ENCODE results near the gene KDM3B. TPM values are rescaled to one million over a fixed set of nuclear protein-coding genes. Genes with fewer than 3 reads are reported as not detected.
A peak's percentile ranks its signal among the peaks of the same experiment; 100 is the strongest.

KDM3B gene
- total RNA-seq, 2 donors from 2014 or later, result 29.7 to 42.3 TPM

DNA sequence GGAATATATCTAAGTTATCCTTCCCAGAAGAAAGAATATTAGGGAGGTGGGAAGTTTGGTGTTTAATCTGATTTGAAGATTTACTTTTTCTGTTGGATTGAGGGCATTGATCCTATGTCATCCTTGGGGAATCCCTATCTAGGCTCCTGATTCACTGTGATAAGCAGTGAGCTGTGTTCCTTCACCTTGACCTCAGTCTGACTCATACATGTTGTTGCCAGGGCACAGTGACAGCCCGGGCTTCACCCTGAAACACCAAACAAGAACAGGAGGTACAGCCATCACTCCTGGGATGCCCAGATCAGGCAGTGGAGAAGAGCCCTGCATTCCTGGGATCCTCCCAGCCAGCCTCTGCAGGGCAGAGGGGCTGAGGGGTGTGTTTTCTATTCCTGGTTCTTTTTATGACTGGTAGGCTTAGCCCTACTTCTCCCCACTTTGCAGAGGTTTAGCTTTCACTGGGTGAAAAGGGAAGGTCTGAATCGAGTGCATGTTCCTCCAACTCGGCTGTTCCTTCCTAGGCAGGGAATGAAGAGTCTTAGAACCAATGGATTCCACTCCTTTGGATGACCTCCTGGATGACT is 17.5 kb upstream of the KDM3B start:
- Histone ChIP-seq H3K4me3 (no peak overlapping the region), H3K9me3 (no peaks in the 10 kb centered on the region), H3K36me3 (replicated peaks in 1 of 2; ENCODE audit: insufficient read depth in 1 of 2, low read depth in 2 of 2) (no peaks in the 10 kb centered on the region), H3K4me1 (peaks cover 24% of the 10 kb centered on the region), H3K27me3 (no peaks in the 10 kb centered on the region), H3K27ac (no peak overlapping the region)
- DNase-seq, result no peak
- 29 to 47% methylated on average over 3 of the region's 3 CpGs for WGBS, 2 donors
- intact Hi-C loops (cut with DNase I), result no loop called here
- no peak for ATAC-seq
- TF ChIP-seq, protein P1, sequence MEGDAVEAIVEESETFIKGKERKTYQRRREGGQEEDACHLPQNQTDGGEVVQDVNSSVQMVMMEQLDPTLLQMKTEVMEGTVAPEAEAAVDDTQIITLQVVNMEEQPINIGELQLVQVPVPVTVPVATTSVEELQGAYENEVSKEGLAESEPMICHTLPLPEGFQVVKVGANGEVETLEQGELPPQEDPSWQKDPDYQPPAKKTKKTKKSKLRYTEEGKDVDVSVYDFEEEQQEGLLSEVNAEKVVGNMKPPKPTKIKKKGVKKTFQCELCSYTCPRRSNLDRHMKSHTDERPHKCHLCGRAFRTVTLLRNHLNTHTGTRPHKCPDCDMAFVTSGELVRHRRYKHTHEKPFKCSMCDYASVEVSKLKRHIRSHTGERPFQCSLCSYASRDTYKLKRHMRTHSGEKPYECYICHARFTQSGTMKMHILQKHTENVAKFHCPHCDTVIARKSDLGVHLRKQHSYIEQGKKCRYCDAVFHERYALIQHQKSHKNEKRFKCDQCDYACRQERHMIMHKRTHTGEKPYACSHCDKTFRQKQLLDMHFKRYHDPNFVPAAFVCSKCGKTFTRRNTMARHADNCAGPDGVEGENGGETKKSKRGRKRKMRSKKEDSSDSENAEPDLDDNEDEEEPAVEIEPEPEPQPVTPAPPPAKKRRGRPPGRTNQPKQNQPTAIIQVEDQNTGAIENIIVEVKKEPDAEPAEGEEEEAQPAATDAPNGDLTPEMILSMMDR (IDR thresholded peaks at IDR 0.05), result no peak
- TF ChIP-seq POLR2A (IDR thresholded peaks at IDR 0.05), result no peak

DNA sequence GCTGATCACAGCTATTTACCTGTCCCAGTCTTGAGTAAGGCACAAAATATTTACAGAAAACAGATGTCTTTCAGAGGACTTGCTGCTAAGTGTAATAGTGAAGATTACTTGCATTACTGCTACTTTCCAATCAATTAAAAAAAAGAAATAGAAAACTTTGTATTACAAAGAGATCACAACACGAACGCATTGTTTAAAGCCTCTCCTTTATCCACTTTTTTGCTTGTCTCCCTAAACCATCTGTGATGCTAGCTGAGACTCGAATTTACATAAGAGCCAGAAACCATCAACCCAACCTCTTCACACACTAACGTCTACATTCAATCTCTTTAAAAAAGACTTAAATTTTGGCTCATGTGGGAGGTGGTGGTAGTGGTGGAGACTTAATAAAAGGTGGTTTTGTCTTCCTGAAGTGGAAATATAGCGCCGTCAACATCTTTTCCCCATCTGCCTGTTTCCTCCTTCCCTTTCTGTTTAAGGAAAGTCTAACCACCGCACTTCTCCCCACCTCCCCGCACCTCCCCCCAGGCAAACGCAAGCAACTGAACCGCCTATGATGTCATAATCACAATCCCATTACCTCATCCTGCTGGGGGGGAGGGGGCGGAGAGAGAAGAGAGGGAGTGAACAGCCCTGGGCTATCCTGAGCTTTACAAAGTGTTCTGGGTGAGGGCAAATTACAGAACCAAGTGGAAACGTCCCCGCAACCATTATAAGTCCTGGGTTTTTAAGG is 15.4 kb upstream of the KDM3B start:
- Histone ChIP-seq H3K36me3 (replicated peaks in 1 of 2; ENCODE audit: insufficient read depth in 1 of 2, low read depth in 2 of 2) (peaks cover 0 to 3% of the 10 kb centered on the region in 2 donors), H3K4me1 (peaks cover 28% of the 10 kb centered on the region), H3K9me3 (no peaks in the 10 kb centered on the region), H3K27ac (peak overlapping the region; percentile 93 to 99 (median 96)), H3K27me3 (no peaks in the 10 kb centered on the region), H3K4me3 (peak overlapping the region; percentile 47 to 82)
- ATAC-seq (peak; percentile 64), DNase-seq (peak; percentile 81 to 87 (median 87))
- intact Hi-C loops (cut with DNase I), result no loop called here
- 11 to 16% methylated on average over 13 of the region's 13 CpGs for WGBS, 2 donors
- TF ChIP-seq, protein P1 (IDR thresholded peaks at IDR 0.05), result no peak
- no peak for TF ChIP-seq POLR2A (IDR thresholded peaks at IDR 0.05)

DNA sequence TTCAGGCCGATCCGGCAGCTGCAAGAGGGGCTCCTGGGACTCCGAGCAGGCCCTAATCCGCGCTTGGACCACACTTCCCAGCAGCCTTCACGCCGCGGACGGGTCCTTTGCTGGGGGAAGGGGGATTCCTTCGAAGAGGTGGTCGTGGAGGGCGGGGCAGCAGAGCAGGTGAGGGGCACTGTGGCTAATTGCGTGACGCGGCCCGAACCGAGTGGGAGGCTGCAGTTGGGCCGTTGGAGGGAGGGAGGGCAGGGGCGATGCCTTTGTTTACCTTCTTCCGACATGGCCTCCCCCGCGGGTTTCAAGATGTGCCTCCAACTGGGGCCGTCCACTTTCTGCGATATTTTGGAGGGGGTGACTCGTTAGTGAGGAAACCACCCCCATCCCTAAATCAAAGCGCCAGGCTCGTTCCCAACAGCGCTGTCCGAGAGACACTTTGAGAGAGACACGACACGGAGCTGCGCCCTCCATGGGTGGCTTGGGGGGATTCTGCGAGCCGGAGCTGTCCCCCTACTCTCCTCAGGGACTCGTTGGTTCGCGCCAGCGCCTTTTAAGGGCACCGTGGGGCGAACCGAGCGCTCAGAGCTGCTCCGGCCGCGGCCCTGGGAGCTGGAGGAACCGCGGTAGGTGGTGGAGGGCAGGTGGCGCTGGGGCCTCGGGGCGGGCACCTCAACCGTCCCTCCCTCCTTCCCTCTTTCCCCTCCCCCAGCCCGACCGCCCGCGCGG is 14.6 kb upstream of the KDM3B start, which contains the start of gene FAM53C:
Gene FAM53C, plus strand, starts transcription at position 582 of the 726 bp plus-strand sequence. CDS start 3,070 bp downstream, outside the sequence.
- no peaks in the 10 kb centered on the region for H3K9me3 ChIP-seq
- intact Hi-C loops (cut with DNase I), result no loop called here

DNA sequence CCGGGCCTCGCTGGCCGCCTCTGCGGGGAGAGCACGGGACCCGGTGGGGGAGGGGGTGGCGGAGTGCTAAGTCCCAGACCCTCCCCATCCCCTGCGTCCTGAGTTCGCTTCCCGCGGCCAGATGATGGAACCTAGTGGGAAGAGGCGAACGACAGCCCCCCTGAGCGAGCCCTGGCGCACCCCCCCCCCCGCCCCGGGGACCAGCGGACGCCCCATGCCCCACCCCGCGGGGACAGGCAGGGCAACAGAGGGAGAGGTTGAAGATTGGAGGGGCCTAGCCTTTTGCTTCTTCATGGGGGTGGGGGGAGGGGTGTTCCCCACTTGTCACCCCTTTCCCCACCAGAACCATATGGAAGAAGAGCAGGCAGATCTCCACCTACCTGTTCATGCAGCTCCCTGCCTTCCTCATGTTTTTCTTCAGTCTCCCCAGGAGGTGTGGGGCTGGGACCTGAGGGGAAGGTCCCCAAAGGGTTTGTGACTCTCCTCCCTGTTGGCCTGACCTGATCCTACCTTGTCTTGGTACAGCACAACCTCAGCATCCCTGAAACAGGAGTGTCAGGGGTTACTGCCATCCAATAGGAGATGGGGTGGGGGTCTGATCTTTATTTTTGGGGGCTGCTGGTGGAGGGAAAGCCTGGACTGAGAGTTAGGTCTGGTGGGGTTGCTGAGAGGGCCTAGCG is 13.9 kb upstream of the KDM3B start:
- 0% methylated on average over 1 to 21 of the region's 22 CpGs for WGBS, 2 donors
- ATAC-seq, result no peak
- peaks cover 28% of the 10 kb centered on the region for H3K4me1 ChIP-seq

More for the DNA sequence above, 14.6 kb upstream of the KDM3B start, which contains the start of gene FAM53C:
- Histone ChIP-seq H3K36me3 (replicated peaks in 1 of 2; ENCODE audit: insufficient read depth in 1 of 2, low read depth in 2 of 2) (peaks cover 0 to 3% of the 10 kb centered on the region in 2 donors), H3K4me1 (peaks cover 28% of the 10 kb centered on the region), H3K27ac (peak within 1 kb of the TSS; percentile 93 to 99 (median 96)), H3K4me3 (peak within 1 kb of the TSS; percentile 82 to 85), H3K27me3 (no peaks in the 10 kb centered on the region)
- DNase-seq (peak; percentile 94 to 95 (median 94)), ATAC-seq (peak; percentile 89)
- WGBS, 2 donors, result 0% methylated on average over 2 to 54 of the region's 56 CpGs
- TF ChIP-seq POLR2A (IDR thresholded peaks at IDR 0.05), result peak; percentile 100
- TF ChIP-seq, protein P1 (IDR thresholded peaks at IDR 0.05), result peak in 1 of 7 experiments; percentile 12

More for the DNA sequence above, 13.9 kb upstream of the KDM3B start:
- intact Hi-C loops (cut with DNase I), result no loop called here
- Histone ChIP-seq H3K36me3 (replicated peaks in 1 of 2; ENCODE audit: insufficient read depth in 1 of 2, low read depth in 2 of 2) (peaks cover 0 to 3% of the 10 kb centered on the region in 2 donors), H3K27ac (peak overlapping the region; percentile 93 to 99 (median 96)), H3K9me3 (no peaks in the 10 kb centered on the region), H3K27me3 (no peaks in the 10 kb centered on the region), H3K4me3 (peak overlapping the region; percentile 82 to 85)
- TF ChIP-seq, protein P1 (IDR thresholded peaks at IDR 0.05), result no peak
- TF ChIP-seq POLR2A (IDR thresholded peaks at IDR 0.05), result no peak
- no peak for DNase-seq
